DMS153 treated with DMSO at 0.1 percent for 48 hours (cell line): ENCODE measurements around the gene FOXO1.
"Not testable (repeated sequence)": the region's sequence is repeated elsewhere in the genome, so short reads cannot be mapped to it uniquely, and the experiment has no call there.

Experiments used
- DNase-seq: peaks from one replicate; lab custom pipeline; 2025; ENCODE audit not compliant: unreplicated experiment; lab: John Stamatoyannopoulos, UW

FOXO1 gene

GRCh38 chr13:40666933-40667621 lies 636 bp upstream of the FOXO1 start:
- DNase-seq, result no peak

GRCh38 chr13:40665126-40666044 lies 1.1 kb downstream of the FOXO1 start:
- no peak for DNase-seq

GRCh38 chr13:40664350-40665125 lies 1.9 kb downstream of the FOXO1 start:
- no peak for DNase-seq

GRCh38 chr13:40664100-40664349 lies 2.4 kb downstream of the FOXO1 start:
- not testable (repeated sequence) for DNase-seq

- DNase-seq, result no peak
Observed at GRCh38 chr13:40662866-40663265, 3.6 kb downstream of the FOXO1 start.

GRCh38 chr13:40661875-40662665 lies 4.4 kb downstream of the FOXO1 start:
- no peak for DNase-seq

- no peak for DNase-seq
Observed at GRCh38 chr13:40660692-40661091, 5.7 kb downstream of the FOXO1 start.

- no peak for DNase-seq
Observed at GRCh38 chr13:40660141-40660664, 6.2 kb downstream of the FOXO1 start.

- DNase-seq, result no peak
Observed at GRCh38 chr13:40657951-40658350, 8.5 kb downstream of the FOXO1 start.

GRCh38 chr13:40657307-40657706 lies 9.1 kb downstream of the FOXO1 start:
- no peak for DNase-seq

GRCh38 chr13:40656358-40656757 lies 10.1 kb downstream of the FOXO1 start:
- DNase-seq, result no peak

- no peak for DNase-seq
Observed at GRCh38 chr13:40653527-40654318, 12.7 kb downstream of the FOXO1 start.

GRCh38 chr13:40652588-40652940 lies 13.9 kb downstream of the FOXO1 start:
- DNase-seq, result no peak

GRCh38 chr13:40651866-40652587 lies 14.4 kb downstream of the FOXO1 start:
- DNase-seq, result no peak

- no peak for DNase-seq
Observed at GRCh38 chr13:40648841-40649240, 17.6 kb downstream of the FOXO1 start.

- DNase-seq, result no peak
Observed at GRCh38 chr13:40648040-40648439, 18.4 kb downstream of the FOXO1 start.

- DNase-seq, result no peak
Observed at GRCh38 chr13:40644838-40645604, 21.4 kb downstream of the FOXO1 start.

GRCh38 chr13:40640845-40641458 lies 25.5 kb downstream of the FOXO1 start:
- DNase-seq, result no peak
